Measurements from ENCODE around the gene ZC3H14. TPM values are rescaled to one million over a fixed set of nuclear protein-coding genes. Genes with fewer than 3 reads are reported as not detected.

Gene ZC3H14
- total and polyA plus RNA-seq, 8 donors = 16.2 to 37.1 (median 29.3) TPM

DNA sequence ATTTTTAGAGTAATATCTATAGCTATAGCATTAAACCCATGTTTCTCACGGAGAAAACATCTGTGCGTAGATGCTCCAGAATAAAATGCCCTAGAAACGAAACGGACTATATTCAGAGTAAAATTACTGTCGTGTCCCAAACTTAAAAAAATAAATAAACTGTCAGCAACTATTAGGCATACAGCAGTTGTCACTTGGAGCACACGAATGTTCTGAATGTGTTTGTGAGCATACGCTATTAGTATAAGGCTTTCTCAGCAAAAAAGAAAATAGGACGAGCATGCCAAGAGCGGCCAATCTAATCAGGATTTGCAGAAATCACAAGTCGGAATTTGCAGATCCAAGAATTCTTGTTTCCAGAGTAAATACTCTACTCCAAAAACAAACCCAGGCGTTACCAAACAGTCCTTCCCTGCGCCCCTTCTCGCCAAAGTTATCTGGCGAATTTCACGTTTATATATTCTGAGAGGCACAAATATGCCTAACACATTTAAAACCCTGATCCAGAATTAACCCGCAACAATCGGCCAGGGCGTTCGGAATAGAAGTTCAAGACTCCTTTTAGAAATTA, 8.9 kb upstream of the ZC3H14 start:
- ATAC-seq (peak in 1 of 4 donors; percentile 1), FAIRE-seq (no peak), DNase-seq (no peak)
- WGBS, 2 donors = 0 to 1% methylated on average over 19 of the region's 19 CpGs
- Histone ChIP-seq H3K9me3 (no peaks in the 10 kb centered on the region), H3K4me1 (peaks cover 8 to 33% (median 16%) of the 10 kb centered on the region in 3 donors), H3K36me3 (peaks cover 0 to 6% (median 0%) of the 10 kb centered on the region in 3 donors), H3K27ac (peak overlapping the region; percentile 69 to 92 (median 86)), H3K27me3 (no peaks in the 10 kb centered on the region), H3K4me3 (peak overlapping the region; percentile 51 to 72 (median 66))
- intact Hi-C loops (cut with DNase I) = loop anchor here in 1 of 3 donors (10.0 kb wide), 2 partner anchors 59 to 359 kb away; no protein-coding TSS in a partner anchor
- no peak for TF ChIP-seq CTCF (IDR thresholded peaks at IDR 0.05)

- peak within 1 kb of the TSS; percentile 69 to 92 (median 86) for H3K27ac ChIP-seq
- peak within 1 kb of the TSS; percentile 51 to 72 (median 66) for H3K4me3 ChIP-seq
- intact Hi-C loops (cut with DNase I) = loop anchor here in 2 of 3 donors (5.0 to 10.0 kb wide), 3 partner anchors 60 to 360 kb away; no protein-coding TSS in a partner anchor
- no peaks in the 10 kb centered on the region for H3K9me3 ChIP-seq
- peaks cover 8 to 33% (median 16%) of the 10 kb centered on the region in 3 donors for H3K4me1 ChIP-seq
- FAIRE-seq (no peak), DNase-seq (peak; percentile 74 to 90 (median 81)), ATAC-seq (peak; percentile 75 to 86 (median 81))
- H3K36me3 ChIP-seq = no peaks in the 10 kb centered on the region
- no peak for TF ChIP-seq CTCF (IDR thresholded peaks at IDR 0.05)
- H3K27me3 ChIP-seq = no peaks in the 10 kb centered on the region
- 0 to 1% methylated on average over 78 to 103 of the region's 103 CpGs for WGBS, 2 donors
These were observed 8.2 kb upstream of the ZC3H14 start, which contains the start of gene PTPN21 for GRCh38 chr14:88554457-88555286. Gene PTPN21 (minus strand): TSS chr14:88555007. CDS start chr14:88550417, 4,590 bp downstream.

DNA sequence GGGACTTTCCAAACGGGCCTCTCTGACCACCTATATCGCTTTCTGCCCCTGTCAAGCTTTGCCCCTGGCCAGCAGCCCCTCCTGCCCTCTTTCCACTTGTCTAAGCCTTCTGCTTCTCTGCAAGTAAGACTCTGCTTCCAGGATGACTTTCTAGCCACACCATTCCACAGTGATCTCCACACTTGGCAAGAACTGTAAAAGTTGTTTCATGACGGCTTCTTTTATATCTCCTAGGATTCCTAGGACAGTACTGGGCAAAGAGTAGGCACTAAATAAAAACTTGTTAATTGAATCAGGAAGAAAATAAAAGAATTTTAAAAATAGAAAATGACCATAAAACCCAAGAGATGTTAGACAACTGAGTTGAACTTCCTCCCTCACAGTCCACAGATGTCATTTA, 6.3 kb upstream of the ZC3H14 start:
- Histone ChIP-seq H3K27ac (no peak overlapping the region), H3K9me3 (no peaks in the 10 kb centered on the region), H3K4me1 (peaks cover 8 to 26% (median 16%) of the 10 kb centered on the region in 3 donors), H3K4me3 (no peak overlapping the region), H3K27me3 (no peaks in the 10 kb centered on the region), H3K36me3 (no peaks in the 10 kb centered on the region)
- 56 to 60% methylated on average over 3 of the region's 3 CpGs for WGBS, 2 donors
- intact Hi-C loops (cut with DNase I) = loop anchor here in 2 of 3 donors (5.0 to 10.0 kb wide), 3 partner anchors 62 to 362 kb away; no protein-coding TSS in a partner anchor
- TF ChIP-seq CTCF (IDR thresholded peaks at IDR 0.05) = no peak
- ATAC-seq (no peak), FAIRE-seq (no peak), DNase-seq (no peak)

GRCh38 chr14:88559852-88560251, 3.0 kb upstream of the ZC3H14 start:
- H3K27ac ChIP-seq = no peak overlapping the region
- 7 to 14% methylated on average over 1 of the region's 1 CpG for WGBS, 2 donors
- intact Hi-C loops (cut with DNase I) = loop anchor here in 2 of 3 donors (5.0 to 10.0 kb wide), 3 partner anchors 65 to 365 kb away; no protein-coding TSS in a partner anchor

More at GRCh38 chr14:88559852-88560251, 3.0 kb upstream of the ZC3H14 start:
- H3K4me3 ChIP-seq = no peak overlapping the region
- no peaks in the 10 kb centered on the region for H3K9me3 ChIP-seq
- ATAC-seq (no peak), DNase-seq (no peak), FAIRE-seq (no peak)
- H3K36me3 ChIP-seq = no peaks in the 10 kb centered on the region
- H3K4me1 ChIP-seq = peaks cover 0 to 21% (median 12%) of the 10 kb centered on the region in 3 donors
- H3K27me3 ChIP-seq = no peaks in the 10 kb centered on the region
- TF ChIP-seq CTCF (IDR thresholded peaks at IDR 0.05) = no peak

All from pancreas (tissue), 10 donors.